Astrocyte of the spinal cord (primary cell): ENCODE measurements around the gene BSX.

ENCODE experiments used
- DNase-seq: peaks from one replicate; pipeline ENCODE4 v3.0.0; 2011; ENCODE audit warnings: low read depth, low spot score
- H3K4me3 ChIP-seq: 2 replicates; pipeline ENCODE4 v1.5.1; 2011; ENCODE audit warnings: low read depth, mild to moderate bottlenecking, low read length, moderate library complexity
- in situ Hi-C: cut with HindIII; loops from 2 replicates; pipeline ENCODE4 v1.10.0; 2017; ENCODE audit warnings: low sequenced_read_pairs
- TF ChIP-seq, protein P1 (sequence below): IDR thresholded peaks from 2 replicates; pipeline ENCODE4 v1.5.1; 2012; ENCODE audit warnings: low read depth, mild to moderate bottlenecking, low read length, inconsistent platforms

BSX gene

DNA sequence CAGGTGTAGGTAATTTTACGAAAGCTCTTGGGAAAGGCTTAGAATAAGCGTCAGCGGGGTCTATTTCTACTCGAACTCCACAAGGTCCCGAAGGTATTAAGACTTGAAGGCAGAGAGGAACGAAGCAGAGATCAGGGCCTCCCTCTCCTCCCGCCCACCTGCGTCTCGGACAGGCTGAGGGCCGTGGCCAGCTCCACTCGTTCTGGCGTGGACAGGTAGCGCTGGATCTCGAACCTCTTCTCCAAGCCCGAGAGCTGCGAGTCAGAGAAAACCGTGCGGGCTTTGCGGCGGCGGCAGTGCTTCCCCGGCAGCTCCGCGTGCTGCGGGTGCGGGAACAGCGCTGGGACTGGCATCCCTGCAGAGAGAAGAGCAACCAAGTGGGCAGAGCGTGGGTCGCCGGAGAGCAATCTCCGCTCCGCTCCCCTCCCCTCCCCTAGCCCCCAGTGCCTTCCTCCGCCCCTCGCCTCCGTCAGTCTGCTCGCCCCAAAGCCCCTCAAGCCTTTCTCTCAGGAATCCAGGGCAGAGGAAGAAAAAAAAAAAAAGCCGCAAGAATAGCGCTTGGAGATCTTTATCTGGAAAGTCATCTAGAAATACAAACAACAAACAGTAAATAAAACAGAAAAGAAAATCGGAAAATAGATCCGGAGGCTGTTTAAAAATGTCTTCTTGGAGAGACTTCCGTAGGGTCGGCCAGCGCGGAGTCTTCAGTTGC lies 2.4 kb downstream of the BSX start:
- in situ Hi-C loops: no loop called here
- TF ChIP-seq, protein P1, sequence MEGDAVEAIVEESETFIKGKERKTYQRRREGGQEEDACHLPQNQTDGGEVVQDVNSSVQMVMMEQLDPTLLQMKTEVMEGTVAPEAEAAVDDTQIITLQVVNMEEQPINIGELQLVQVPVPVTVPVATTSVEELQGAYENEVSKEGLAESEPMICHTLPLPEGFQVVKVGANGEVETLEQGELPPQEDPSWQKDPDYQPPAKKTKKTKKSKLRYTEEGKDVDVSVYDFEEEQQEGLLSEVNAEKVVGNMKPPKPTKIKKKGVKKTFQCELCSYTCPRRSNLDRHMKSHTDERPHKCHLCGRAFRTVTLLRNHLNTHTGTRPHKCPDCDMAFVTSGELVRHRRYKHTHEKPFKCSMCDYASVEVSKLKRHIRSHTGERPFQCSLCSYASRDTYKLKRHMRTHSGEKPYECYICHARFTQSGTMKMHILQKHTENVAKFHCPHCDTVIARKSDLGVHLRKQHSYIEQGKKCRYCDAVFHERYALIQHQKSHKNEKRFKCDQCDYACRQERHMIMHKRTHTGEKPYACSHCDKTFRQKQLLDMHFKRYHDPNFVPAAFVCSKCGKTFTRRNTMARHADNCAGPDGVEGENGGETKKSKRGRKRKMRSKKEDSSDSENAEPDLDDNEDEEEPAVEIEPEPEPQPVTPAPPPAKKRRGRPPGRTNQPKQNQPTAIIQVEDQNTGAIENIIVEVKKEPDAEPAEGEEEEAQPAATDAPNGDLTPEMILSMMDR: no peak
- no peak for DNase-seq
- H3K4me3 ChIP-seq: no peak overlapping the region

DNA sequence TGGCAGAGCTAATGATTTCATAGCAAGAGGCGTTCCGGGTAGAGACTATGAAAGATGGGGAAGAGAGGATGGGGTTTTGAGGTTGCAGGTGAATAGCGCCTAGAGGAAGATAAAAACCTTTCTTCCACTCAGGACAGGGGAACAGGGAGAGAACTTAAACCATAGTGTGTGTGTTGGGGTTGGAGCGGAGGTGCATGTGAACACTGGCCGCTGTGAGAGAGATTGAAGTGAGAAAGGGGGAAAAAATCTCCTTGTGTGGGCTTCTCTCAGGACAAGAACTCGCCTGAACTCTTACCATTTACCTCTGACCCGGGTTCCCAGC lies 3.4 kb downstream of the BSX start:
- TF ChIP-seq, protein P1: no peak
- in situ Hi-C loops: no loop called here
- no peak for DNase-seq
- no peak overlapping the region for H3K4me3 ChIP-seq

DNA sequence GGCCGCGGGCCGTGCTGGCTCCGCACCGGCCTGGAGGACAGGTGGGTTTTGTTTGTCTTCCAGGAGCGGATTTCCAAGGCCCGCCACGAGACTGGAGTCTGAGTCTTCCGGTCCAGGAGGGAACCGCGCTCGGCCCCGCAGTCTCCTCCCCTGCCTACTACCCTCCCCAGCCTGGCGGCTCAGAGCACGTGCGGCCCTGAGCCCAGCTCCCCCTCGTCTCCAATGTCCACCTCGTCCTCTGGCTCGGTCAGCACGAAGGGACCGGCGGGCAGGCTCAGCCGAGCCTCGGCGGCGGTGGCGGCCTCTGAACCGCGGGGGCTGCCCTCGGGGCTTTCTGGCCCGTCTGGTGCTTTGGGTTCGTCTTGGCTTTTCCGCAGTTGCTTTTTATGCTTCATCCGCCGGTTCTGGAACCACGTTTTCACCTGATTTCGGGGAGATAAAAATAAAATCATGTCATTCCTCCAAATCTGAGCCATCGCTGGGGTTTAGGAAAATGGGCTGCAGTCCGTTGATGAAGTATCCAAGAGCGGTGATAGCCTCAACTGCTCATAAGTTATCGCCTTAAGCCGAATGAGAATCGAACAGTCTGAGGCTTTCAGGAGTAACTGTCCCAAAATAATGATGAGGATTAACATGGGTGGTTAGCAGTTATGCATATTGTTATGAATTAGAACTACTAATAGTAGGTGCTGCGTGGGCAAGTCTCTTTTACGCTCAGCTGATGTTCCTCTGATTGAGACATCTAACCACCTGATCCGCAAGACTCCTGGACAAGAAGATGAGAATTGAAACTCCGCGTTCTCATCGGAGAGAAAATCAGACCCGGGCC lies 4.0 kb downstream of the BSX start:
- no peak overlapping the region for H3K4me3 ChIP-seq
- DNase-seq: no peak
- in situ Hi-C loops: no loop called here
- TF ChIP-seq, protein P1: no peak

DNA sequence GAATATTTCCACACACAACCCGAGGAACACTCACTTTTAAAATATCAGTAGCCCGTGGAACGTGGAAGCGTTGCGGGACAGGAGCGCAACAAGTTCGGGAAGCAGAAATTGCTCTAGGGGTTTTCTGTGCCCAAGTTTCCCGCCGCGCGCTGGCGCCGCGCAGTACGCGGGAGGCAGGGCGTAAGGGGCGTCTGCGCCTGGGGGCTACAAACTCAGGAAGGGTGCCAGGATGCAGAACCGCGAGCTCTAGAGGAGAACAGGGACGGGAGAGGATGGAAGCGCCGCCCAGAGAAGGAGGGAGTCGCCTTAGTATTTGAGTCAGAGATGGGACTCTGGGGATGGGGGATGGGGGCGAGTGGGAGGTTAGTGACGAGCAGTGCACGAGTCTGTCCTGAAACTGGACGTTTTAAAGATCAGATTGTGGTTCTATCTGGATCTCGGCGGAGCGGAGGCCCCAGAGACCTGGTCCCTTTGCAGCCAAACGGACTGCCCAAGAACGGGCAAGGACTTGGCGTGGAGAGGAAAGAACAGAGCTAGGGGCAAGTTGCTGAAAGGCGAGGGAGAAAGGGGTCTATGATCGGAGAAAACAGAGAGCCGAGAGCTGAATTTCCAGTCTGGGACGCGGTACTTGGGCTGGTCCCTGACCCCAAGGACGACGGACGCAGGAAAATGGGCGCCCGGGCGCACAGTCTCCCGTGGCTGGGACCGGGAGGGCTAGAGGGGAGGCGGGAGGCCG lies 4.7 kb downstream of the BSX start:
- TF ChIP-seq, protein P1: no peak
- no peak for DNase-seq
- no peak overlapping the region for H3K4me3 ChIP-seq
- in situ Hi-C loops: no loop called here

DNA sequence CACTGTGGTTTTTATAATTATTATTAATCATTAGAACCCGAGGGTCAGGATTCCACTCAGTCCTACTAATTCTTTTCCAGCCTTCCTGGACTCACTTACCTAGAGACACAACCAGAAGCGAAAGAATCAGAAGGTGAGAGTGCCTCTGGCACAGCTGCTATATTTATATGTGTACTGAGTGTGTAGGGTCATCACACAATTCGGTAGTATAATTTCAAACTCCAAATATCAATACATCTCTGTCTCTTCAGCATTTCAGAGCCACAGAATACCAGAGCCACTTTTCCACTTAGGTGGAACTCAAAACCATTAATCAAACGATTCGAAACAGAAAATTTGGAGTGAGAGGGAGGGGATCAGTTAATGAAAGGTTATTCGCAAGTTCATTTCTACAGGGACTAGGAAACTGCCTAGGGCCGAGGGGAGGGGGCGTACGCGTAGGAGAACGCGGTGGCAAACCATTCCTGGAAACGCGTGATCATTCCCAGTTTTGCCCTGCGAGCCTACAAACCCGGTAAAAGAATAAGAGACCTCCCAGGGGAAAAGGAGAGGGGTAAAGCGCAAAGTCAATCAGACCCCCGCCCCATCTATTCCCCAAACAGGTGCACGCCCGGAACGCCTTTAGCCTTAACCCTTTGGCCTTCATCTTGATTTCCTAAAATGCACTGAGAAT lies 5.4 kb downstream of the BSX start:
- TF ChIP-seq, protein P1: no peak
- no peak overlapping the region for H3K4me3 ChIP-seq
- no peak for DNase-seq
- in situ Hi-C loops: no loop called here

DNA sequence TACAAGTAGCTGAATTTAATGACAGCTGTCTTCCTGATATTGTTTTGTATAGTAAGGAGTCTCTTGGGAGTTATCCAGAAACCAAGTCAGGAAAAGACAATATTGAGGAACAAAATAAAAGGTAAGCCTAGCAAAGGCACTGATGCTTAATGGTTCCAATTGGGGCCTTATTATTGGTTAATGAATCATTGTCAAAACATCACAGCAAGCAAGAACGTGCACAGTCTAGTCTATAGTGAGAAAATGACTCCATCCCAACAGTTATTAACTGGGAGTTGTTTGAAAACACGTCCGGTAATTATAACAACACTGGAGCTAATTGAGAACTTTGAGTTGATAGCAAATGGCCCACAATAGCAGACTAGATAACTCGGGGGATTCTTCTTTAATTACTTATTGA lies 17.7 kb downstream of the BSX start:
- no peak for DNase-seq
- TF ChIP-seq, protein P1: no peak
- in situ Hi-C loops: no loop called here
- H3K4me3 ChIP-seq: no peak overlapping the region
